HepG2 (cell line): ENCODE results near the gene ZNF561. TPM values are rescaled to one million over a fixed set of nuclear protein-coding genes. Genes with fewer than 3 reads are reported as not detected.

Experiments
- CHD4 ChIP-seq: fragments of 200-600 bp; sonication (generic); IDR thresholded peaks from 2 replicates; pipeline ENCODE4 v1.7.0; 2017; ENCODE audit warnings: mild to moderate bottlenecking, low read length, borderline replicate concordance
- DMTF1 ChIP-seq: sonication (generic); formaldehyde crosslinking; IDR thresholded peaks from 2 replicates; pipeline ENCODE4 v1.4.0; 2020; ENCODE audit warnings: mild to moderate bottlenecking, missing genetic modification reagents
- HNF1A ChIP-seq, 2 experiments: sonication (generic) in 1 of 2; formaldehyde crosslinking in 1 of 2; IDR thresholded peaks; 2 replicates each; pipeline versions ENCODE4 v1.4.0 to v1.6.1; 2016 to 2020; ENCODE audit warnings: borderline replicate concordance in 1 of 2, low read depth in 1 of 2, mild to moderate bottlenecking in 1 of 2, missing genetic modification reagents in 1 of 2
- HNRNPUL1 ChIP-seq: fragments of 200-400 bp; formaldehyde crosslinking; IDR thresholded peaks from 2 replicates; pipeline ENCODE4 v1.6.1; 2017; ENCODE audit warnings: low read depth, mild to moderate bottlenecking, low read length, moderate library complexity
- KDM3A ChIP-seq: IDR thresholded peaks from 2 replicates; pipeline ENCODE4 v1.6.1; 2018; ENCODE audit warnings: low read depth, missing compliant biosample characterization
- U2AF1 ChIP-seq: fragments of 200-400 bp; formaldehyde crosslinking; optimal IDR thresholded peaks from 2 replicates; pipeline ENCODE3; 2017; ENCODE audit warnings: mild to moderate bottlenecking, low read depth, low read length
- U2AF2 ChIP-seq: fragments of 200-400 bp; formaldehyde crosslinking; IDR thresholded peaks from 2 replicates; pipeline ENCODE4 v1.6.1; 2017; ENCODE audit warnings: low read depth, mild to moderate bottlenecking, low read length
- ZBTB1 ChIP-seq: sonication (generic); formaldehyde crosslinking; IDR thresholded peaks from 2 replicates; pipeline ENCODE4 v1.4.0; 2020; ENCODE audit warnings: missing genetic modification reagents, borderline replicate concordance
- ZNF143 ChIP-seq: sonication (generic); formaldehyde crosslinking; IDR thresholded peaks from 2 replicates; pipeline ENCODE4 v1.4.0; 2020; ENCODE audit warnings: missing genetic modification reagents
- ZNF3 ChIP-seq: IDR thresholded peaks from 2 replicates; pipeline ENCODE4 v1.7.0; 2017; ENCODE audit warnings: inconsistent platforms
- ZNF382 ChIP-seq: sonication (generic); formaldehyde crosslinking; IDR thresholded peaks from 2 replicates; pipeline ENCODE4 v1.5.0; 2020; ENCODE audit warnings: missing genetic modification reagents, mild to moderate bottlenecking, borderline replicate concordance
- ZNF549 ChIP-seq: sonication (generic); formaldehyde crosslinking; IDR thresholded peaks from 2 replicates; pipeline ENCODE4 v1.5.0; 2020; ENCODE audit warnings: missing genetic modification reagents
- ZNF577 ChIP-seq: sonication (generic); formaldehyde crosslinking; IDR thresholded peaks from 2 replicates; pipeline ENCODE4 v1.4.0; 2020; ENCODE audit warnings: mild to moderate bottlenecking, low read depth, missing genetic modification reagents, borderline replicate concordance
- polyA plus RNA-seq, 8 experiments: library from polyadenylated mRNA; depleted of rRNA in 3 of 8; stranded (reverse) in 7 of 8; unstranded in 1 of 8; fragments of >200 nt; fragmentation: Illumina TruSeq in 4 of 8; extraction: Trizol in 4 of 8; gene quantifications; 2 replicates each; pipeline versions ENCODE4 v1.2.1 to v1.2.3, GENCODE V29; 2011 to 2016; ENCODE audit warnings: low read depth in 4 of 8, missing spikeins in 1 of 8, mixed read lengths in 1 of 8; ENCODE audit not compliant: insufficient read depth in 1 of 8
- total RNA-seq, 5 experiments: library from RNA; depleted of rRNA; stranded (reverse); fragments of >200 nt; fragmentation: Illumina TruSeq; extraction: Trizol; gene quantifications; 2 replicates each; pipeline ENCODE4 v1.2.3, GENCODE V29; 2016; ENCODE audit warnings: low read depth in 1 of 5
- TF ChIP-seq, protein P1 (sequence below): sonication (generic); formaldehyde crosslinking; IDR thresholded peaks from 2 replicates; pipeline ENCODE4 v1.4.0; 2020; ENCODE audit warnings: missing genetic modification reagents
- TF ChIP-seq, protein P2 (sequence below): sonication (generic); formaldehyde crosslinking; IDR thresholded peaks from 2 replicates; pipeline ENCODE4 v1.4.0; 2020; ENCODE audit warnings: mild to moderate bottlenecking, low read depth, missing genetic modification reagents
- TF ChIP-seq, protein P3 (sequence below): sonication (generic); formaldehyde crosslinking; IDR thresholded peaks from 2 replicates; pipeline ENCODE4 v1.5.0; 2020; ENCODE audit warnings: missing genetic modification reagents
- TF ChIP-seq, protein P4 (sequence below): sonication (generic); formaldehyde crosslinking; IDR thresholded peaks from 2 replicates; pipeline ENCODE4 v1.5.0; 2020; ENCODE audit warnings: missing genetic modification reagents

Gene ZNF561
- total and polyA plus RNA-seq, 2 of the 13 experiments (the other 11 are each of a cell fraction or from before 2014, with no cell fraction given), result 19.8 to 35.1 TPM

- TF ChIP-seq HNF1A (IDR thresholded peaks at IDR 0.05; ENCODE audit: low read depth) (no peak), HNF1A (CRISPR knock-in tag; IDR thresholded peaks at IDR 0.05; ENCODE audit: borderline replicate concordance) (peak; percentile 42; the same call in 1 of the 2 replicates), CHD4 (no peak), KDM3A (CRISPR knock-in tag) (no peak), ZNF143 (no peak), U2AF2 (no peak), ZNF382 (CRISPR knock-in tag) (no peak), U2AF1 (peak; percentile 43), ZNF577 (CRISPR knock-in tag) (no peak), HNRNPUL1 (no peak), ZNF549 (CRISPR knock-in tag) (0 out of 2 replicates have a peak, but pooled peaks have one; percentile 62), ZBTB1 (CRISPR knock-in tag) (no peak), DMTF1 (CRISPR knock-in tag) (no peak), ZNF3 (CRISPR knock-in tag) (no peak)
- TF ChIP-seq, protein P1, sequence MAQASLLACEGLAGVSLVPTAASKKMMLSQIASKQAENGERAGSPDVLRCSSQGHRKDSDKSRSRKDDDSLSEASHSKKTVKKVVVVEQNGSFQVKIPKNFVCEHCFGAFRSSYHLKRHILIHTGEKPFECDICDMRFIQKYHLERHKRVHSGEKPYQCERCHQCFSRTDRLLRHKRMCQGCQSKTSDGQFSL (CRISPR knock-in tag), result no peak
- TF ChIP-seq, protein P2, sequence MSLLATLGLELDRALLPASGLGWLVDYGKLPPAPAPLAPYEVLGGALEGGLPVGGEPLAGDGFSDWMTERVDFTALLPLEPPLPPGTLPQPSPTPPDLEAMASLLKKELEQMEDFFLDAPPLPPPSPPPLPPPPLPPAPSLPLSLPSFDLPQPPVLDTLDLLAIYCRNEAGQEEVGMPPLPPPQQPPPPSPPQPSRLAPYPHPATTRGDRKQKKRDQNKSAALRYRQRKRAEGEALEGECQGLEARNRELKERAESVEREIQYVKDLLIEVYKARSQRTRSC (CRISPR knock-in tag), result no peak
- TF ChIP-seq, protein P3, sequence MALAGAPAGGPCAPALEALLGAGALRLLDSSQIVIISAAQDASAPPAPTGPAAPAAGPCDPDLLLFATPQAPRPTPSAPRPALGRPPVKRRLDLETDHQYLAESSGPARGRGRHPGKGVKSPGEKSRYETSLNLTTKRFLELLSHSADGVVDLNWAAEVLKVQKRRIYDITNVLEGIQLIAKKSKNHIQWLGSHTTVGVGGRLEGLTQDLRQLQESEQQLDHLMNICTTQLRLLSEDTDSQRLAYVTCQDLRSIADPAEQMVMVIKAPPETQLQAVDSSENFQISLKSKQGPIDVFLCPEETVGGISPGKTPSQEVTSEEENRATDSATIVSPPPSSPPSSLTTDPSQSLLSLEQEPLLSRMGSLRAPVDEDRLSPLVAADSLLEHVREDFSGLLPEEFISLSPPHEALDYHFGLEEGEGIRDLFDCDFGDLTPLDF (CRISPR knock-in tag), result peak; percentile 25; the same call in 1 of the 2 replicates
- TF ChIP-seq, protein P4, sequence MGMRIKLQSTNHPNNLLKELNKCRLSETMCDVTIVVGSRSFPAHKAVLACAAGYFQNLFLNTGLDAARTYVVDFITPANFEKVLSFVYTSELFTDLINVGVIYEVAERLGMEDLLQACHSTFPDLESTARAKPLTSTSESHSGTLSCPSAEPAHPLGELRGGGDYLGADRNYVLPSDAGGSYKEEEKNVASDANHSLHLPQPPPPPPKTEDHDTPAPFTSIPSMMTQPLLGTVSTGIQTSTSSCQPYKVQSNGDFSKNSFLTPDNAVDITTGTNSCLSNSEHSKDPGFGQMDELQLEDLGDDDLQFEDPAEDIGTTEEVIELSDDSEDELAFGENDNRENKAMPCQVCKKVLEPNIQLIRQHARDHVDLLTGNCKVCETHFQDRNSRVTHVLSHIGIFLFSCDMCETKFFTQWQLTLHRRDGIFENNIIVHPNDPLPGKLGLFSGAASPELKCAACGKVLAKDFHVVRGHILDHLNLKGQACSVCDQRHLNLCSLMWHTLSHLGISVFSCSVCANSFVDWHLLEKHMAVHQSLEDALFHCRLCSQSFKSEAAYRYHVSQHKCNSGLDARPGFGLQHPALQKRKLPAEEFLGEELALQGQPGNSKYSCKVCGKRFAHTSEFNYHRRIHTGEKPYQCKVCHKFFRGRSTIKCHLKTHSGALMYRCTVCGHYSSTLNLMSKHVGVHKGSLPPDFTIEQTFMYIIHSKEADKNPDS (CRISPR knock-in tag), result no peak
Measured at GRCh38 chr19:9584073-9584833, 36.8 kb downstream of the ZNF561 start, which contains the start of gene ZNF121 (continued).
